ENCODE measurements around the gene ADARB2. TPM values are rescaled to one million over a fixed set of nuclear protein-coding genes. Genes with fewer than 3 reads are reported as not detected.

Gene ADARB2
- total and polyA plus RNA-seq, 2 experiments from 2014 or later = not detected

DNA sequence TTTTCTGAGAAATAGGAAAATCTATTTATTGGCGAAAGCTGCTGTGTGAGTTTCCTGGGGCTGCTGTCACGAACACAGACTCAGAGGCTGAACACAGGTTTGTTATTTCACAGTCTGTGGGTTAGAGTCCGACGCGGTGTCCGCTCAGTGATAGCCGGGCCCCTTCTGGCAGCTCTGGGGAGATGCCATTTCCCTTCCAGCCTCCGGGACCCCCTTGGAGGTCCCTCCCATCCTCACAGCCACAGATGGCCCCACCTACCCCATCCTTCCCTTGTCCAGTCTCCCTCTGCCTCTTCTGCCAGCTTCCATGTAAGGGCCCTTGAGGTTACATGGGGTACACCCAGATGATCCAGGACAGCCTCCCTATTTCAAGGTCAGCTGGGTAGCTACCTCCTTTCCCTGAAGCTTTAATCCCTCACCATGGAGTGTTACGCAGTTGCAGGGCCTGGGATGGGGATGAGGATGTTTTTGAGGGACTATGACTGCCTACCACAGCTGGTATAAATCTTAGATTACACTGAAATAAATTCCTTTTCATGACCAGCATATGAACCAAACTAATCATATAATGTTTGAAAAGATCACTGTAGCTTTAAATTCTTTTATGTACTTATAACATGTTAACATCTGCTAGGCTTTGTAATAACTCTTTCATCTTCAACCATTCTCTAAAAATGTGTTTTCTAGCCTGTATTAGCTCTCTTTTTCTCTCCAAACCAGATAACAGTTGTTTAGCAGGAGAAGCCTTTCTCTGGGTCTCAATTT is 582.6 kb downstream of the ADARB2 start:
- no peaks in the 10 kb centered on the region for H3K79me2 ChIP-seq (ENCODE audit: insufficient read depth)
- WGBS, 2 experiments (ENCODE audit: low coverage in 1 of 2, low lambda C conversion rate in 2 of 2, missing lambda C conversion rate in 2 of 2) = 24 to 33% methylated on average over 9 of the region's 9 CpGs
- no peak for DNase-seq
- TF ChIP-seq EZH2 (IDR thresholded peaks at IDR 0.05; ENCODE audit: insufficient read depth, poor library complexity, severe bottlenecking) (no peak), EZH2phosphoT487 (IDR thresholded peaks at IDR 0.05; ENCODE audit: insufficient read depth, low read depth) (no peak)
- no peaks in the 10 kb centered on the region for H3K9me3 ChIP-seq (ENCODE audit: low read depth)
- no peak overlapping the region for H3K4me2 ChIP-seq (ENCODE audit: unreplicated experiment)
- H3K9me2 ChIP-seq (ENCODE audit: insufficient read depth) = no peaks in the 10 kb centered on the region
- no peak overlapping the region for H3K9ac ChIP-seq
- no peak overlapping the region for H3K4me3 ChIP-seq
- H3K27ac ChIP-seq = no peak overlapping the region
- no peaks in the 10 kb centered on the region for H3K4me1 ChIP-seq (ENCODE audit: insufficient read depth)
- H3K36me3 ChIP-seq (ENCODE audit: low read depth) = no peaks in the 10 kb centered on the region
- H4K20me1 ChIP-seq (ENCODE audit: insufficient read depth) = no peaks in the 10 kb centered on the region
- H3F3A ChIP-seq (ENCODE audit: insufficient read depth) = no peaks in the 10 kb centered on the region
- in situ Hi-C loops (cut with MboI) = no loop called here
- peaks cover 9% of the 10 kb centered on the region for H3K27me3 ChIP-seq (replicated peaks; ENCODE audit: insufficient read depth)
- no peak overlapping the region for H2AFZ ChIP-seq

DNA sequence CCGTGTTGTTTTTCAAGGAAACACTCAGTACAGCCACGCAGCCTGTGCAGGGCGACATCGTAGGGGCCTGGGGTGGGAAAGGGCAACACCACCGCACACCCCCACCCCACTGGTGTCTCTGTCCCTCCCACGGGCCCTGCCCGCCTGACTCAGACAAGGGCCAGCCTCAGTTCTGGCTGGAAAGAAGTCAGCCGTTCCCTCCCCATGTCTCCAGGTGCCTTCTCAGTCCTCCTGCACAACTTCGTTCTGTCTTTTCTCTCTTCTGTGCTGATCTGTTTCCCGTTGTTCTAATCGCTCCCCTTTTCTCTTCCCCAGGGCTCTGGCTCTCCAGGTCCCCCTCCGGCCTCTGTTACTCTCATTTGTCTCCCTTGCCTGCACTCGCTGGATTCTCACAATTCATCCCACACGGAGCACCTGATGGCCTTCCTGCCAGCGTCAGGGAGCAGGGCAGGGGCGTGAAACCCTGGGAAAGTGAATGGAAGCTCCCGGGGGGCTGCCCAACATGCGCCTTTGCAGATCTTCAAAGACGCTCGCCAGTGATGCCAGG is 583.4 kb downstream of the ADARB2 start:
- H3K79me2 ChIP-seq (ENCODE audit: insufficient read depth) = no peaks in the 10 kb centered on the region
- H3K27me3 ChIP-seq (replicated peaks; ENCODE audit: insufficient read depth) = peaks cover 9% of the 10 kb centered on the region
- no peaks in the 10 kb centered on the region for H3K36me3 ChIP-seq (ENCODE audit: low read depth)
- H4K20me1 ChIP-seq (ENCODE audit: insufficient read depth) = no peaks in the 10 kb centered on the region
- no peaks in the 10 kb centered on the region for H3F3A ChIP-seq (ENCODE audit: insufficient read depth)
- in situ Hi-C loops (cut with MboI) = no loop called here
- WGBS, 2 experiments (ENCODE audit: low coverage in 1 of 2, low lambda C conversion rate in 2 of 2, missing lambda C conversion rate in 2 of 2) = 30 to 32% methylated on average over 19 to 20 of the region's 20 CpGs
- H3K27ac ChIP-seq = no peak overlapping the region
- no peak overlapping the region for H2AFZ ChIP-seq
- TF ChIP-seq EZH2phosphoT487 (IDR thresholded peaks at IDR 0.05; ENCODE audit: insufficient read depth, low read depth) = no peak
- no peak for TF ChIP-seq EZH2 (IDR thresholded peaks at IDR 0.05; ENCODE audit: insufficient read depth, poor library complexity, severe bottlenecking)
- H3K9me2 ChIP-seq (ENCODE audit: insufficient read depth) = no peaks in the 10 kb centered on the region
- no peaks in the 10 kb centered on the region for H3K4me1 ChIP-seq (ENCODE audit: insufficient read depth)
- DNase-seq = no peak
- no peaks in the 10 kb centered on the region for H3K9me3 ChIP-seq (ENCODE audit: low read depth)
- H3K4me2 ChIP-seq (ENCODE audit: unreplicated experiment) = no peak overlapping the region
- no peak overlapping the region for H3K9ac ChIP-seq
- H3K4me3 ChIP-seq = no peak overlapping the region

DNA sequence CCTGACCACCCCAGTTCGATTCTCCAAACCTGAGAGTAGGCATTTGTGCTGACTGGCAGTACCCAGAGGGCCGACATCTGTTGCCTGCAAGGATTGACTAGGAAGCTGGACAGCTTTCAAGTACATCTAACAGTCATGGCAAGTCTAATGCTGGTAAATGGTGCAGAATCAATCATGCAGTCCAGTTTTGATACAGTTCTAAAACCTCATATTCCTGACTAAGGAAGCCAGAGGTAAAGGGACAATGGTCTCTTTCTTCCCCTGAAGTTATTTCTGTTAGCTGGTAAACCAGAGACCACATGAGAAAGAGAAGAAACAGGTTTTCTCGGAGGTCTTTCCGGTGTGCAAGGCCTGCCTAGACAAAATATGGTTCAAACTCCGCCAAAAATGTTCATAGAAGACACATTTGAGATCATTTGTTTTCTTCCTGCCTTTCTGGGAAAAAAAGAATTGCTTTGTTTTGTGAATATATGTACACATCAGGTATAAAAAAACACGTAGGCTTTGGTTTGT is 584.0 kb downstream of the ADARB2 start:
- no peaks in the 10 kb centered on the region for H3K36me3 ChIP-seq (ENCODE audit: low read depth)
- H2AFZ ChIP-seq = no peak overlapping the region
- WGBS, 2 experiments (ENCODE audit: low coverage in 1 of 2, low lambda C conversion rate in 2 of 2, missing lambda C conversion rate in 2 of 2) = 30 to 34% methylated on average over 6 of the region's 6 CpGs
- no peaks in the 10 kb centered on the region for H3F3A ChIP-seq (ENCODE audit: insufficient read depth)
- H3K4me1 ChIP-seq (ENCODE audit: insufficient read depth) = no peaks in the 10 kb centered on the region
- TF ChIP-seq EZH2phosphoT487 (IDR thresholded peaks at IDR 0.05; ENCODE audit: insufficient read depth, low read depth) (no peak), EZH2 (IDR thresholded peaks at IDR 0.05; ENCODE audit: insufficient read depth, poor library complexity, severe bottlenecking) (no peak)
- in situ Hi-C loops (cut with MboI) = no loop called here
- peaks cover 9% of the 10 kb centered on the region for H3K27me3 ChIP-seq (replicated peaks; ENCODE audit: insufficient read depth)
- H3K4me3 ChIP-seq = no peak overlapping the region
- no peak overlapping the region for H3K4me2 ChIP-seq (ENCODE audit: unreplicated experiment)
- H3K9me2 ChIP-seq (ENCODE audit: insufficient read depth) = no peaks in the 10 kb centered on the region
- H3K27ac ChIP-seq = no peak overlapping the region
- DNase-seq = no peak
- H3K9ac ChIP-seq = no peak overlapping the region
- no peaks in the 10 kb centered on the region for H3K79me2 ChIP-seq (ENCODE audit: insufficient read depth)
- no peaks in the 10 kb centered on the region for H4K20me1 ChIP-seq (ENCODE audit: insufficient read depth)
- no peaks in the 10 kb centered on the region for H3K9me3 ChIP-seq (ENCODE audit: low read depth)

DNA sequence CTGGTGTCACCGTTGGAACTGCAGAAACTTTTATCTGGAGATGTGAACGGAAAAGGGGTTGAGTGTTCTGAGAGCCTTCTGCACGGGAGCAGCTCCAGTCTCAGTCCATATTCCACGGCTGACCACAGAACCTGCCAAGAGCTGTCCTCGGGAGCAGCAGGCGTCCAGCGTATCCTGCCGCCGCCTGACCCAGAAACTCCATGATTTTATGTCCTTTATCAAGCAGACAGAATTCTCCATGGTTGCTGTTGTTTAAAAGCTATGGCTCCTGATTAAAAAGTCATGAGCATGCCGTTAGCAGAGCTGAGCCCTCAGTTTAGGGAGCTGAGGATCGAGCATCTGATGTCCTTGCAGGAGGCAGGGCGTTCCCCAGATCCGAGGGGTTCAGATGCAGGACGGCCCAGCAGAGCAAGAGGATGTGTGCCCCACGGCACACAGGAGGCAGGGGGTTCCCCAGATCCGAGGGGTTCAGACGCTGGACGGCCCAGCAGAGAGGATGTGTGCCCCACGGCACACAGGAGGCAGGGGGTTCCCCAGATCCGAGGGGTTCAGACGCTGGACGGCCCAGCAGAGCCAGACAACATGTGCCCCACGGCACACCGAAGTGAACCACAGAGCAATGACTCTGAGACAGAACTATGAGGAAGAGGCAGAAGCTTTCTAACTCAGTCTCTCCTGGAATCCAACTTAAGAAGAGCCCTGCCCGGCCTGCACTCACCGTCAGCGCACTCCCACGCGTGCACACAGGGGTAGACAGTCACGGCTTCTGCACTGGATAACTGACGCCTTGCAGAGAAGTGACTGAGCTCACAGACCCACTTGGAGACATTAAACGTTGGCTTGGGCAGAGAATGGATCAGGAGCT is 584.7 kb downstream of the ADARB2 start:
- TF ChIP-seq EZH2 (IDR thresholded peaks at IDR 0.05; ENCODE audit: insufficient read depth, poor library complexity, severe bottlenecking) (no peak), EZH2phosphoT487 (IDR thresholded peaks at IDR 0.05; ENCODE audit: insufficient read depth, low read depth) (no peak)
- no peaks in the 10 kb centered on the region for H3K36me3 ChIP-seq (ENCODE audit: low read depth)
- no peaks in the 10 kb centered on the region for H3K9me2 ChIP-seq (ENCODE audit: insufficient read depth)
- no peak overlapping the region for H3K27ac ChIP-seq
- H4K20me1 ChIP-seq (ENCODE audit: insufficient read depth) = no peaks in the 10 kb centered on the region
- no peak overlapping the region for H3K4me3 ChIP-seq
- no peak overlapping the region for H3K9ac ChIP-seq
- 53 to 55% methylated on average over 30 to 32 of the region's 32 CpGs for WGBS, 2 experiments (ENCODE audit: low coverage in 1 of 2, low lambda C conversion rate in 2 of 2, missing lambda C conversion rate in 2 of 2)
- no peaks in the 10 kb centered on the region for H3K4me1 ChIP-seq (ENCODE audit: insufficient read depth)
- H3F3A ChIP-seq (ENCODE audit: insufficient read depth) = no peaks in the 10 kb centered on the region
- in situ Hi-C loops (cut with MboI) = no loop called here
- no peaks in the 10 kb centered on the region for H3K79me2 ChIP-seq (ENCODE audit: insufficient read depth)
- no peak overlapping the region for H3K4me2 ChIP-seq (ENCODE audit: unreplicated experiment)
- H3K27me3 ChIP-seq (replicated peaks; ENCODE audit: insufficient read depth) = peaks cover 9% of the 10 kb centered on the region
- no peaks in the 10 kb centered on the region for H3K9me3 ChIP-seq (ENCODE audit: low read depth)
- no peak overlapping the region for H2AFZ ChIP-seq
- DNase-seq = peak; percentile 11
